HG02759 (cell line): ENCODE measurements around the gene SCO1.

Experiments
- ATAC-seq: cut with Tn5 transposase; IDR thresholded peaks from one replicate; pipeline ENCODE4 v1.9.1; 2021; ENCODE audit warnings: mild to moderate bottlenecking, moderate library complexity; ENCODE audit not compliant: unreplicated experiment

The SCO1 gene

DNA sequence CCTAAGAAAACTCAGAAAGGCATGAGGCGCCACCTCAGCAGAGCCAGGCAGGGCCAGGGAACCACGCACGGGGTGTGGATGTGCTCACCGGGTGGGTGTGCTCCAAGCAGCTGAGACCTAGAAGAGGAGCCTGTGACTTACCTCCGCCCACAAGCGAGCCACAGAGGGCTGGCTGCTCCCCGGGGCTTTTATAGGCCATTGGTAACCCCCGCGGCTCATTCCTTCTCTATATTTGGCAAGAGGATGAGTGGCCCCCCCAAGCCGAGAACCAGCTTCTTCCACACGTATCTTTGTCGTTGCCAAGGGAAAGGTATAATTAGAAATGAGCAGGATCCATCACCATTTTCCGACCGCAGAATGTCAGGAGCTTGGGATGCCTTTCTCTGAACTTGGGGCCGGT is 40.2 kb downstream of the SCO1 start, which contains the start of gene MYH3:
Gene MYH3, minus strand, starts transcription at position 162 of the 400 bp plus-strand sequence. CDS start 2,245 bp downstream, outside the sequence.
- no peak for ATAC-seq

DNA sequence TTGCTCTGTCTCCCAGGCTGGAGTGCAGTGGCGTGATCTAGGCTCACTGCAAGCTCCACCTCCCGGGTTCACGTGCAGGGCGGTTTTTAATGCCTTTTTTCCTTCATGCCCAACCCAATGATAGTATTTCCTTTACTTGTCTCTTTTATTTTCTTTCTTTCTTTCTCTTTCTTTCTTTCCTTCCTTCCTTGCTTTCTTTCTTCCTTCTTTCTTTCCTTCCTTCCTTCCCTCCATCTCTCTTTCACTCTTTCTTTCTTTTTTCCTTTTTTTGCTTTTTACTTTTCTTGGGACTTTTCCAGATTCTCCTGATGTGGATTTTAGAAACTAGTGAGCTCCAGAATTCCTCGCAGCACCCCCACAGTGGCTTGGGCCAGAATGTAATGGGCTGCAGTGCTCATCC is 43.3 kb downstream of the SCO1 start:
- ATAC-seq: no peak

DNA sequence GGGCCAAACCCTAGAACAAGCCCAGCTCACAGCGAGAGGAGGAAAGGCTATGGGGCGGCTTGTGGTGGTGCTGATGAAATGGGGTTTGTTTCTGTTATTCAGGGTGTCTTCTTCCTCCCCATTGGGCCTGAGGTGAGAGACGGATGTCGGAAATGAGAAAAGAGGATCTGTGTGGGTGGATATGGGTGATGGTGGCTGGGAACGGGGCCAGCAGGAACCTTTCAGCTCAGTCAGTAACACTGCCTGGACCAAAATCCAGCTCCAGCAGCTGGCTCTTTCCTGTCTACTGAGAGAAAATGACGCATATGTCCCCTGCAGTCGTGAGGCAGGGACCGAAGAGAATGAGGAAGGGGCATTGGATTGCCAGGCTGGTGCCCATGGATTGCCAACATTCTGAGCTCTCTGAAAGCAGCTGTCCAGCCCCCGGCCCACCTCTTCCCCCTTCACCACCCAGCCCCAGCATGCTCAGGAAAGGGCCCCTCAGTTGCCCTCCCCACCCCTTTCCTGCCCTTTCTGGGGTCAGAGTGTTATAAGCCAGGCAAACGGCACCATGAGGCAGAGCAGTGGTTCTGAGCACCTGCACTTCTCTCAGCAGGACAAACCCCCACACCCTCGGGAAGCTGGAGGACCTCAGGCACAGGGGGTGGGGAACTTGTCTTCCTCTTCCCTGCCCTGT is 44.2 kb downstream of the SCO1 start:
- no peak for ATAC-seq

DNA sequence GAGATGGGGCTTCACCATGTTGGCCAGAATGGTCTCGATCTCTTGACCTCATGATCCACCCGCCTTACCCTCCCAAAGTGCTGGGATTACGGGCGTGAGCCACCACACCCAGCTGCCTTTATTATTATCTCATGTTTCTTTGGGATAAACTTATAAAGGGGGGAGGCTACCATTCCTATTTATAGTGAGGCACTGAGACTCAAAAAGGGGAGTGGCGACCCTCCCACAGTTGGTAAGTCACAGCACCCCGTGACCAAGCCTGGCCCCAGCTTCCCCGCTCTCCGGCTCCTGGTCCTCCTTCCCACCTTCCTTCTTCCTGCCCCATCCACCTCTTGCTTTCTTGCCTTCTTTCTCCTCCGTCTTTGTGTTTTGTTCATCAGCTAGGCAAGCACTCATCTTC is 45.4 kb downstream of the SCO1 start:
- ATAC-seq: no peak

DNA sequence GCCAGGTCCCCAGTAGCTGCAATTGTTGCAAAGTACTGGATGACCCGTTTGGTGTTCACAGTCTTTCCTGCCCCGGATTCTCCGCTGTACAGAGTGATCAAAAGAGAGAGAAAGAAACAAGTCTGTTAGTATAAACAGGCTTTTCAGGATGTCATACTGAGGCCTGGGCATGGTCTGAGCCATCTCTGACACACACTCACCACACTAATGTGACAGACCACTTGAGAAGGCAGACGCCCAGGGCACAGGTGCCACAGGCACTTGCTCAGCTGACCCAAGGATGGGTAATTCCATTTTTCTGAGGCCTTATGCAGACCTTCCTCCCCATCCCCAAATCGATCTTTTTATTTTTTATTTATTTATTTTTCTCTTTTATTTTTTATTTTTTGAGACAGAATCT is 47.7 kb downstream of the SCO1 start:
- ATAC-seq: no peak

DNA sequence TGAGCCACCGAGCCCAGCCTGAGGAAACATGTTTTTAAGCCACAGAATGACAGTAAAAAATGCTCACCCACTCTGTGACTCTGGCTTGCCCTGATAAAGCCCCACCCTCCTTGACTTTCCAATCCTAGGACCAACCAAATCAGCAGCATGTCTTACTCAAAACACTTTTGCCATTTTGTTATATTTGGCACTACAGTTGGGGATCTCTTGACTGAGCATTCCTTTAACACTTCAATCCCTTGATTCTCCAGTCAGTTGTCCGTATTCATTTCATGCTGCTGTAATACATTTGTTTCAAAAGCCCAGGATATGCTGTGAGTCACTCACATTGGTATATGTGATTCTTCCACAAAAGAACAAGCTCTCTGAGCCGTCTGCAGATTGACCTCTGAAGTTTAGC is 48.4 kb downstream of the SCO1 start:
- ATAC-seq: no peak

DNA sequence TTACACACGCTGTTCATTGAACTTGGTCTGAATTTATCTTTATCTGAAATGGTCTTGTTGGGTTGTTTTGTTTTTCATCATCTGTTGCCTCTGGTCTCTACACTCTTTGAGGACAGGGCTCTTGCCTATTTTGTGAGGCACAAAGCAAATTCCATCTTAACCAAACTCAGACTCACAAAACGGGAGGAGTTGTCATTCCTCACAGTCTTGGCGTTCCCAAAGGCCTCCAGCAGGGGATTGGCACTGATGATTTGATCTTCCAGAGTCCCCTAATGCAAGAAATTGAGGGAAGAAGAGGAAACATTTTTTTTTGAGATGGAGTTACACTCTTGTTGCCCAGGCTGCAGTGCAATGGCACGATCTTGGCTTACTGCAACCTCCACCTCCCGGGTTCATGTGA is 49.0 kb downstream of the SCO1 start:
- ATAC-seq: no peak

DNA sequence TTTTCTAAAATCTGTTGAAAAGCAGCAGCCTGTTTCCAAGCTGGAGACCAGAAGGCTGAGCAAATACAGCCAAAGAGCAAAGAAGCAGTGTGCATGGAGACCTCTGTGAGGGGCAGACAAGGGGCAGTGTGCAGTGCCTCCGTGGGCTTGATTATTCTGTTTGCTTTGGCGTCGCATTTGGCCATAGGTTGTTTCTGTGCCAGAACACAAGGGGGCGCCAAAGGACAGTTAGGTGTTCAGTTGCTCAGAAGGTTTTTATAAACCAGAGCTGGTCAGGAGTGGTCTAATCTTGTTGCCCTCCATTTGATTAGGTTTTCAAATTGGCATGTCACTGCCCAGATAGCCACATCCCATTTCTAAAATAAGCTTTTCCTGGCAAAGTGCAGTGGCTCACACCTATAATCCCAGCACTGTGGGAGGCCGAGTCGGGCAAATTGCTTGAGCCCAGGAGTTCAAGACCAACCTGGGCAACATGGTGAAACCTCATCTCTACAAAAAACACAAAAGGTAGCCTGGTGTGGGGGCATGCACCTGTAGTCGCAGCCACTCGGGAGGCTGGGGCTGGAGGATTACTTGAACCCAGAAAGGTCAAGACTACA is 50.8 kb downstream of the SCO1 start:
- ATAC-seq: no peak

DNA sequence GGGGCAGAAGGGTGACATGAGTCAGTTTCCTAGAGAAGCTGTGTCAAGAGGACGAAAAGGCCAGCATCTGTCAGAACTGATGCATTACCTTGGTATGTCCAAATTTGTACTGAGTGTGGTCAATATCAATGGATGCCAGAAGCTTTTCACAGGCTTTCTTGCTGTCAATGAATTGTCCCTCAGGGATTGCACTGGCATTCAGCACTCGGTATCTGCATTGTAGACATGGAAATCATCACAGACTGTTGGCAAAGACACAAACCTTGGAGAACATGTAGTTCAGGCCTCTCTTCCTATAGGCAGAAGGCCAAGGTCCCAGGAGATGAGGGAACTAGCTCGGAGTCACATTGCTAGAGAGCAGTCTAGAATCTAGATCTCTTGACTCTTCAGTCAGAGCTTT is 56.9 kb downstream of the SCO1 start:
- ATAC-seq: no peak

DNA sequence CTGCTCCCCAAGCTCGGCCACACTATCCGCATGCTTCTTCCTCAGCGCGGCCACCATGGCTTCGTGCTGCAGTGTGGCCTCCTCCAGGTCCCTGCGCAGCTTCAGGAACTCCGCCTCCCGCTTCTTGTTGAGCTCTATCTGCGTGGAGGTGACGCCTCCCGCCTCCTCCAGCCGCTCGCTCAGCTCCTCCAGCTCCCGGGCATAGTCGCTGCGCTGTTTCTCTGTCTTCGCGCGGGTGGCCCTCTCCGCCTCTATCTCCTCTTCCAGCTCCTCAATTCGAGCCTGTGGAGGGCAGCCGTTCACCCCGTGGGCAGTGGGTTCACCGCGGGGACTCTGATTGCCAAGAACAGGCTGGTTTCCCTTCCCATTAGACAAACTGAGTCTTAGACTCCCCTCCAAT is 59.2 kb downstream of the SCO1 start:
- ATAC-seq: no peak

DNA sequence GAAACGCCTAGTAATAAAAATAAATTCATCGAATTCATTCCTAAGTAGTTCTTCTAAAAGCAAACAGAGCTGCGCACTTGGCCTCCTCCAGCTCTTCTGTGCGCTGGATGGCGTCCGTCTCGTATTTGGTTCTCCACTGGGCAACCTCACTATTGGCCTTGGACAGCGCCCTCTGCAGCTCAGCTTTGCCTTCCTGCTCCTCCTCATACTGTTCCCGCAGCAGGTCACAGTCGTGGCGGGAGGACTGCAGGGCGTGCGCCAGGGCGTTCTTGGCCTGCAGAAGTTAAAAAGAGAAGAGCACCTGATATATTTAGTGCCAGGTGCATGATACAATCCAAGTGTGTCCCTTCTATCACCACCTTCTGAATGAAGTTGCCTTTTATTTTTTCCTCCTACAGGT is 62.0 kb downstream of the SCO1 start:
- ATAC-seq: no peak

DNA sequence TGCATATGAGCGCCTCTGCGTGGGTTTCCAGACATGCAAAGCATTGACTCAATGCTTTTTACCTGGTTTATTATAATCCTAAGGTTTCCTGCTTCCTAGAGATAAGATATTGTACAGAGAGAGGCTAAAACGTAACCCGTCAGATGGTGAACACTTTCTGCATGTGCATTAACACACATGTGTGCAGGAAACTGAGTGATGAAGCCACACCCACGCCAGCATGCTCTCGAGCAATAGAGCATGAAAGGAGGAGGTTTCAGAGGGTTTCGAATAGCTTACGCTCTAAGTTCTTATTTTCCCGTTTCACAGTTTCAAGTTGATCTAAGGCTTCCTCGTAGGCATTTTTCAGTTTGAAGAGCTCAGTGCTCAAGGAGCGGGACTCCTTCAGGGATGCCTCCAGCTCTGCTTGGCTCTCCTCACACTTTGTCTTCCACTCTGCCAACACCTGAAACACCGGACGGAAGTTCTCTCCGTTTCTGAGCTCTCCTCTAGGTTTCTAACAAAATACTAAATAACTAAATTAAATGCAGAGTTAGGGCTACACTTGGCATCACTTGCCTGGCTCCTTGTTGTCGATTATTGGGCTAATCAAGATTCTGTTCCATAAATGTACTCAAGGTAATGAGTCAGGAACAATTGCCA is 63.5 kb downstream of the SCO1 start:
- peak; percentile 98 for ATAC-seq

DNA sequence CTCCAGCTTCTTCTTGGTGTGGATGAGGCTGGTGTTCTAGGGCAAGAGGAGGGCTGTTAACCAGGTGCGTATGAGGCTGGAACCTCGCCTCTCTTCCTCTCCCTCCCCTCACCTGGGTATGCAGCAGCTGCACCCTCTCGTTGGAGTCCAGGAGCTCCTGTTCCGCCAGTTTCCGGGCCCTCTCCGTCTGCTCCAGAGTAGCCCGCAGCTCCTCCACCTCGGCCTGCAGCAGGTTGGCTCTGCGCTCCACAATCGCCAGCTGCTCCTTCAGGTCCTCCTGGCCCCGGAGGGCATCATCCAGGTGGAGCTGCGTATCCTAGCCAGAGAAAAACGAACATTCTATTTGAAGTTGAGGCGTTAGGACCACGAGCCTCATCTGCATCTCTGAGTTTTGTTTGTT is 65.6 kb downstream of the SCO1 start:
- no peak for ATAC-seq

DNA sequence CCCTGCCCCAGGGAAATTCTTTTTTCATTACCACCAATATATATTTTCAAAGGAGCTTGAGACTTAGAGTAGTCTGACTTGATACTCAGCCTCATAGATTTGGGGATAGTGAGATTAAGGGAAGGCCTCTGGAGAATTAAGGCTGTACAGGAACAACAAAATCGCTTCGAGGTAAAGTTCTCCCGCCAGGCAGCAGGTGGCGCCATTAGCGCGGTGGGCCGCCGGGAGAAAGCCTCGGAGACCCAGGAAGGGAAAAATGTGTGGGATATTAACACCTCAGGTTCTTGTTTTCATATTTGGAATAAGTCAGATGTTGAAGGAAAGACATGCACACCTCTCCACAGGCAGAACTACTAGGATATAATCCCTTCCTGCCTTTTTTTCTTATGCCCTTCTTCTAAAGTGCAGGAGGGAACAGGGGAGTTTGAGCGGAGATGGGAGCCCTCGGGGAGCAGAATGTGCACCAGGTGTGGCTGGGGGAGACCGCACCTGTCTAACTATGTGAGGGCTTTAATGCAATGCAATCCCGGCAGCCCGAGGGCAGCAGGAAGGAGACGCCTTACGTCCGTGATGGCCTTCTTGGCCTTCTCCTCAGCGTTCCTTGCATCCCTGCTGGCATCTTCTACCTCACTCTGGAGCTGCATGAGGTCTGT is 66.2 kb downstream of the SCO1 start:
- no peak for ATAC-seq

DNA sequence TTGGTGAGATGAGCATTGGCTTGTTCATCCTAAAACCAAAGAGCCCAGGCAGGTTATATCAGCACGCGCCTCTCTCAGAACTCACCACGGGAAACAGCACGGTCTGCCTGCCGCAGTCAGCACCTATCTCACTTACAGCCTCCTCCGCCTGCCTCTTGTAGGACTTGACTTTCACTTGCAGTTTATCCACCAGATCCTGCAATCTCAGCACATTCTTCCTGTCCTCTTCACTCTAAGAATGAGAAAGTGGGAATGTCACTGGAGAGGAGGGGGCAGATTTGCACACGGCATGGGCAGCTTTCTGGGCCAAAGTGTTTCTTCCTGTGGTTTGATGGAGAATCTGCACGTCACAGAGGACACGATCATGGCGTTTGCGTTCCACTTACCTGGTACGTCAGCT is 67.6 kb downstream of the SCO1 start:
- no peak for ATAC-seq

DNA sequence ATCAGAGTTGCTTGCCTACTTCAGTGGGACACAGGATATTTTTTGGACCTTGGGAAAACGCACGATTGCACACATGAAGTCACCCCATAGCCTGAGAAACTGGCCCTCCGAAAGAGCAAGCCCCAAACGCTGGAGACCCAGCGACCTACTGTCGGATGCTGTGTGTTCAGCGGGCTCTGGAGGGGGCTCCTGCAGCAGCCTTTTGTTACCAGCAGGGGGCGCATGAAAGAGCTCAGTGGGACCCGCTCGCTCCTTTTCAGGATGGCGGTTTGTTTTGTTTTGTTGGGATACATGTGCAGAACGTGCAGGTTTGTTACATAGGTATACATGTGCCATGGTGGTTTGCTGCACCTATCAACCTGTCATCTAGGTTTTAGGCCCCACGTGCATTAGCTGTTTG is 68.6 kb downstream of the SCO1 start:
- ATAC-seq: no peak

DNA sequence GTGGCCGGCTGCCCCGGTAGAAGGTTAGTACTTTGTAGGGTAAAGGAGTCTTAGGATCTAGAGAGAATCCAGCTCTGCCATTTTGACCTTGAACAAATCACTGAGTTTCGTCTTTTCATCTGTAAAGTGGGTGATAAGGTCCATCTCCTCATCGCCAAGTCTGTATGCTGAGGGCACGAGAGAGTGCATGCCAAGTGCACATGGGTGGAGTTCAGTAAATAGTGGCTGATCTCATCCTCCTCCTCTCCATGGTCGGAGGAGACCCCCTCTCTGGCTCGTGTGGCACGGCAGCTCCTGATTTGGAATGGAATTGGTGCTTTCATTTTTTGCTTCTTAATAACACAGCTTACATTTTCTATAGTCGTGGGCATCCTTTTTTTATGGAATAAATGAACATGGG is 70.9 kb downstream of the SCO1 start:
- no peak for ATAC-seq

DNA sequence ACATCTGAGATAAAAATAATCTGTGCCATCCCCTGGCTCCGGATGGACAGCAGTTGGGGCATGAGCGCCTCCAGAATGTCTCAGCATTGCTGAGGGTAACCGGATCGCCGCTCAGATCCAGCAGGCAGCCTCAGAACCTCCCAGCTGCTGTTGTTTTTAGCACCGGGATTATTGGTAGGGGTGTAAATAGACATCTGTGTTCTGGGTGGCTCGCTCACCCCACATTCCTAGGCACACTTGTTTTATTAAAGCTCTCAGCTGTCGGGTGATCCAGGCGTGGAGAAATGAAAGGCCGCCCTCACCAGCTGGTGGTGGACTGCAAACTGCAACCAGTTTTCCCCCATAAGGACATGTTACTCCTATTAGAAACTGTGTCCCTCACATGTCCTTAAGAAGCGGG is 72.4 kb downstream of the SCO1 start:
- no peak for ATAC-seq

DNA sequence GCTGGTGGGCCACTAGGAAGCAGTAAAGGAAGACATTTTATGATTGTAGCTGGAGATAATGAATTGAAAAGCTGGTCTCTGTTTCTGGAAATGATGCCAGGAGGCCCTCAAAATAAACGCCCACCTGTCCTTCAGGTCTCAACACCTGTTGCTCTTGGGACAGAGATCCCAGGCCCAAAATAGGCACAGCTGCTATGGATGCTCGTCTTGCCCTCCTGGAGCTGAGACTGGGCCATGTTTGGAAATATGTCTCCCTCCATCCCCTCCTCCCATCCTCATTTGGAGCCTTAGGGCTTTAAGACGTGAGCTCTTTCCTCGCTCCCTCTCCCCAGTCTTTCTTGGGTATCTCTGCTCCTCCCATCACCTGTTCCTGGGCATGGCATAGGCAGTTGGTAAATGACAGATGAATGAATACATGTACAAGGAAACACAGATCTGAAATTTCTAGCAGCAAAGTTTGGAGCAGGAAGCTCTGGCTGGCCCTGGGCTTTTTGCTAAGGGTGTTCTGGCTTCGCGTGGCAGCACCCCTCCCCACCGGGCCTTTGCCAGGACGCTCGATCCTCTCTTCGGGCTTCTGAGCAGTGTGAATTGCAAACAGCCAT is 73.5 kb downstream of the SCO1 start:
- no peak for ATAC-seq

DNA sequence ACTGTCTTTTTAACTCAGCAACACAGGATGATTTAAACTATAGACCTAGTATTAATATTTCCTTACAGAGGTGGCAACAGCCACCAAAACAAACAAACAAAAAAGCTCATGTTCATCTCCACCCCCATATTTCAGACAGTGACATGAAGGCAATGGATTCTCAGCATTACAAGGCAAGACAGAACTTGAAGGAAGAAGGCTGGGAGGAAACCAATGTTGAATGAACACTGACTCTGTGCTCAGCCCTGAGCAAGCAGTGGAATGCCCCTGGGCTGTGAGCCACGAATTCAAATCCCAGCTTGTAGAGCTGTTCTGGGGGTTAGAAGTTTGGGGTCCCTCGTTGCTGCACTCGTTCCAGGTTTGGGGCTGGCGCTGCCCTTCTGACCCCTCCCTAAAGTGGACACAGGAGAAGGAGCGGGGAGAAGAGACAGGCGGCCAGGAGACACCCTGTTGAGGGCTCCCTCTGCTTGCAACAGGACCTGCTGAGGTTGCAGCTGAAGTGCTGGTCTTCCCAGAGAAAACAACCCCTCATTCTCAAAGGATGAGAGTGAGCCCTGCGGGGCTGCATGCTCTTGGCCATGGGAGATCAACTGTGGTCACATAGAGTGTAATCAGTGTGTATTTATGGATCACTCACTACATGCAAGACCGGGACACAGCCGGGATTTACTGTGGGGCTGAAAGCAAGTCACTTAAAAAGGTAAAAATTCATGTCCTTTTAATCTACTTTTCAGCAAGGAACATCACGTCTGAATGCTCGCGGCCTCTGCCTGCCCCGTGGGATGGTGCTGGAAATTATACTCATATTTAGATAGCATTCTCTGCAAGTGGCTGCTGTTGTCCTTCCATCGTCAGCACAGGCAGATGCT is 74.5 kb downstream of the SCO1 start:
- no peak for ATAC-seq
